HepG2 (cell line): Measurements from ENCODE around the gene KRTAP10-9. TPM values are rescaled to one million over a fixed set of nuclear protein-coding genes. Genes with fewer than 3 reads are reported as not detected.

Experiments used
- BRF2 ChIP-seq: sonication (generic); formaldehyde crosslinking; IDR thresholded peaks from 2 replicates; pipeline ENCODE4 v1.8.1; 2022; ENCODE audit warnings: mild to moderate bottlenecking, missing genetic modification reagents
- CTCF ChIP-seq: sonication (generic); formaldehyde crosslinking; IDR thresholded peaks from 2 replicates; pipeline ENCODE4 v1.5.0; 2020; ENCODE audit warnings: mild to moderate bottlenecking, missing genetic modification reagents, moderate library complexity
- E2F1 ChIP-seq: sonication (generic); formaldehyde crosslinking; IDR thresholded peaks from 2 replicates; pipeline ENCODE4 v1.5.0; 2020; ENCODE audit warnings: missing genetic modification reagents
- SSRP1 ChIP-seq: IDR thresholded peaks from 2 replicates; pipeline ENCODE4 v1.6.1; 2016; ENCODE audit warnings: control low read depth
- WIZ ChIP-seq: sonication (generic); formaldehyde crosslinking; IDR thresholded peaks from 2 replicates; pipeline ENCODE4 v1.5.1; 2020; ENCODE audit warnings: mild to moderate bottlenecking, missing genetic modification reagents
- ZBTB37 ChIP-seq: sonication (generic); formaldehyde crosslinking; IDR thresholded peaks from 2 replicates; pipeline ENCODE4 v1.4.0; 2020; ENCODE audit warnings: mild to moderate bottlenecking, missing genetic modification reagents
- ZBTB43 ChIP-seq: sonication (generic); formaldehyde crosslinking; conservative IDR thresholded peaks from 2 replicates; pipeline ENCODE4 v1.4.0; 2020; ENCODE audit warnings: missing genetic modification reagents
- ZFX ChIP-seq: sonication (generic); formaldehyde crosslinking; IDR thresholded peaks from 2 replicates; pipeline ENCODE4 v1.4.0; 2020; ENCODE audit warnings: mild to moderate bottlenecking, low read depth, missing genetic modification reagents, moderate library complexity
- ZNF446 ChIP-seq: sonication (generic); formaldehyde crosslinking; IDR thresholded peaks from 2 replicates; pipeline ENCODE4 v1.5.0; 2020; ENCODE audit warnings: mild to moderate bottlenecking, missing genetic modification reagents
- ZNF703 ChIP-seq: sonication (generic); formaldehyde crosslinking; IDR thresholded peaks from 2 replicates; pipeline ENCODE4 v1.5.1; 2020; ENCODE audit warnings: missing genetic modification reagents, mild to moderate bottlenecking, moderate library complexity, borderline replicate concordance
- ZNF790 ChIP-seq: sonication (generic); formaldehyde crosslinking; IDR thresholded peaks from 2 replicates; pipeline ENCODE4 v1.8.0; 2022; ENCODE audit warnings: missing genetic modification reagents, mild to moderate bottlenecking, borderline replicate concordance
- polyA plus RNA-seq, 8 experiments: library from polyadenylated mRNA; depleted of rRNA in 3 of 8; stranded (reverse) in 7 of 8; unstranded in 1 of 8; fragments of >200 nt; fragmentation: Illumina TruSeq in 4 of 8; extraction: Trizol in 4 of 8; gene quantifications; 2 replicates each; pipeline versions ENCODE4 v1.2.1 to v1.2.3, GENCODE V29; 2011 to 2016; ENCODE audit warnings: low read depth in 4 of 8, missing spikeins in 1 of 8, mixed read lengths in 1 of 8; ENCODE audit not compliant: insufficient read depth in 1 of 8
- total RNA-seq, 5 experiments: library from RNA; depleted of rRNA; stranded (reverse); fragments of >200 nt; fragmentation: Illumina TruSeq; extraction: Trizol; gene quantifications; 2 replicates each; pipeline ENCODE4 v1.2.3, GENCODE V29; 2016; ENCODE audit warnings: low read depth in 1 of 5
- TF ChIP-seq, protein P1 (sequence below): sonication (generic); formaldehyde crosslinking; IDR thresholded peaks from 2 replicates; pipeline ENCODE4 v1.5.1; 2020; ENCODE audit warnings: missing genetic modification reagents, mild to moderate bottlenecking, borderline replicate concordance
- TF ChIP-seq, protein P2 (sequence below): IDR thresholded peaks from 2 replicates; pipeline ENCODE4 v1.6.1; 2016; ENCODE audit warnings: missing biosample characterization, missing genetic modification reagents, low read depth
- TF ChIP-seq, protein P3 (sequence below): sonication (generic); formaldehyde crosslinking; IDR thresholded peaks from 2 replicates; pipeline ENCODE4 v1.5.0; 2020; ENCODE audit warnings: missing genetic modification reagents, mild to moderate bottlenecking, borderline replicate concordance

The KRTAP10-9 gene
- total and polyA plus RNA-seq, 2 of the 13 experiments (the other 11 are each of a cell fraction or from before 2014, with no cell fraction given) = not detected

DNA sequence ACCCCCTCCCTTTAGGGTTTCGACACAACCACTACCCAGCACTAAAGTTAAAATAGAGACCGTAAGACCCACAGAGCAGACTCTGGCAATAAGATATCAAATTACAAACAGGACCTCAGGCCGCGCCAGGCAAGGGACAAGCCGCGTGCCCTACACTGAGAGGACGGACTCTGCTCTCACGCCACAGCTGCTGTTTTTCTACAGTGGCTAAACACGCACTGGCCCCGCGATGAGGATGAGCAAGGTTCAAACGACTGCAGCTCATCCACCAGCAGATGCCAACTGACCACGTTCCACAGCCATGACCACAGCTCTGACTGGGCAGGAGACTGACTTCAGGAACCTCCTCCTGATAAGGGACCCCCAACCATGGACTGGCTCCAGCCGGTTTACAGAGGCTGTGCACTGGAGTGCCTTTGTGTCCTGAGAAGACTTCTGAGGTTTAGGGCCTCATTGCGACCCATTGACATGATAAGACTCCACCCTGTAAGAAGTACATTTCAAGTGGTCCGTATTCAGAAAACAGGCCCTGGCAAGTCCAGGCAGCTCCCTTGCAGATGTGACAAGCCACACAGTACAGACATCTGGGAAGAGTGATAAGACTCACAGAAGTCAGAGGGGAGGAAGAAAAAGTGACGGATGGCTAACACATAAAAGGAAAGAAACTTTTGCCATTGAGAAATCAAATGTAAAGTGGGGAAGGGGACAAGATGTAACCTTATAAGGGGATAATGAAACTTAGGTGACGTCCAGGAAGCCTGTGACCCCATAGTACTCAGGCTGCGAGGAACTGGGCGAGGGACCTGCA, 33.1 kb upstream of the KRTAP10-9 start (continued):
- TF ChIP-seq ZFX (peak; percentile 77), ZNF446 (CRISPR knock-in tag) (no peak), BRF2 (peak; percentile 24; the same call in 1 of the 2 replicates), ZBTB37 (CRISPR knock-in tag) (no peak), CTCF (CRISPR knock-in tag) (peak; percentile 14), ZBTB43 (CRISPR knock-in tag) (peak; percentile 88), ZNF790 (CRISPR knock-in tag) (no peak), ZNF703 (no peak), E2F1 (CRISPR knock-in tag) (peak; percentile 60; the same call in 1 of the 2 replicates), WIZ (CRISPR knock-in tag) (peak; percentile 83), SSRP1 (no peak)
- TF ChIP-seq, protein P1, sequence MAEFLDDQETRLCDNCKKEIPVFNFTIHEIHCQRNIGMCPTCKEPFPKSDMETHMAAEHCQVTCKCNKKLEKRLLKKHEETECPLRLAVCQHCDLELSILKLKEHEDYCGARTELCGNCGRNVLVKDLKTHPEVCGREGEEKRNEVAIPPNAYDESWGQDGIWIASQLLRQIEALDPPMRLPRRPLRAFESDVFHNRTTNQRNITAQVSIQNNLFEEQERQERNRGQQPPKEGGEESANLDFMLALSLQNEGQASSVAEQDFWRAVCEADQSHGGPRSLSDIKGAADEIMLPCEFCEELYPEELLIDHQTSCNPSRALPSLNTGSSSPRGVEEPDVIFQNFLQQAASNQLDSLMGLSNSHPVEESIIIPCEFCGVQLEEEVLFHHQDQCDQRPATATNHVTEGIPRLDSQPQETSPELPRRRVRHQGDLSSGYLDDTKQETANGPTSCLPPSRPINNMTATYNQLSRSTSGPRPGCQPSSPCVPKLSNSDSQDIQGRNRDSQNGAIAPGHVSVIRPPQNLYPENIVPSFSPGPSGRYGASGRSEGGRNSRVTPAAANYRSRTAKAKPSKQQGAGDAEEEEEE (CRISPR knock-in tag) = no peak
- TF ChIP-seq, protein P2, sequence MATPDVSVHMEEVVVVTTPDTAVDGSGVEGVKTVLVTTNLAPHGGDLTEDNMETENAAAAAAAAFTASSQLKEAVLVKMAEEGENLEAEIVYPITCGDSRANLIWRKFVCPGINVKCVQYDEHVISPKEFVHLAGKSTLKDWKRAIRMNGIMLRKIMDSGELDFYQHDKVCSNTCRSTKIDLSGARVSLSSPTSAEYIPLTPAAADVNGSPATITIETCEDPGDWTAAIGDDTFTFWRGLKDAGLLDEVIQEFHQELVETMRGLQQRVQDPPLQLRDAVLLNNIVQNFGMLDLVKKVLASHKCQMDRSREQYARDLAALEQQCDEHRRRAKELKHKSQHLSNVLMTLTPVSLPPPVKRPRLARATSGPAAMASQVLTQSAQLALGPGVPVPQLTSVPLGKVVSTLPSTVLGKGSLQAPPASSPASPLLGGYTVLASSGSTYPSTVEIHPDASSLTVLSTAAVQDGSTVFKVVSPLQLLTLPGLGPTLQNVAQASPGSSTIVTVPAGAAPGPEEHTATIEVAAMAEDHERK (CRISPR knock-in tag) = no peak
- TF ChIP-seq, protein P3, sequence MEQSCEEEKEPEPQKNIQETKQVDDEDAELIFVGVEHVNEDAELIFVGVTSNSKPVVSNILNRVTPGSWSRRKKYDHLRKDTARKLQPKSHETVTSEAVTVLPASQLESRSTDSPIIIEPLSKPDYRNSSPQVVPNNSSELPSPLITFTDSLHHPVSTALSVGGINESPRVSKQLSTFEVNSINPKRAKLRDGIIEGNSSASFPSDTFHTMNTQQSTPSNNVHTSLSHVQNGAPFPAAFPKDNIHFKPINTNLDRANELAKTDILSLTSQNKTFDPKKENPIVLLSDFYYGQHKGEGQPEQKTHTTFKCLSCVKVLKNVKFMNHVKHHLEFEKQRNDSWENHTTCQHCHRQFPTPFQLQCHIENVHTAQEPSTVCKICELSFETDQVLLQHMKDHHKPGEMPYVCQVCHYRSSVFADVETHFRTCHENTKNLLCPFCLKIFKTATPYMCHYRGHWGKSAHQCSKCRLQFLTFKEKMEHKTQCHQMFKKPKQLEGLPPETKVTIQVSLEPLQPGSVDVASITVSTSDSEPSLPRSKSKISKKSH = peak; percentile 90; the same call in 1 of the 2 replicates
